A673 (cell line): ENCODE measurements around the gene PLD2. TPM values are rescaled to one million over a fixed set of nuclear protein-coding genes. Genes with fewer than 3 reads are reported as not detected.

Experiments
- BruUV-seq: library from RNA; stranded (reverse); fragments of 400-500 nt; replicated peaks from 2 replicates; lab custom pipeline; 2021; lab: Mats Ljungman, UMichigan
- CTCF ChIA-PET: fragments of 300-600 bp; sonication (Branson Sonifier 250); formaldehyde crosslinking; loops from one replicate; lab custom pipeline; 2022; ENCODE audit warnings: antibody characterized with exemption; lab: Charles Lee
- POLR2A ChIA-PET: fragments of 300-600 bp; sonication (Branson Sonifier 250); formaldehyde crosslinking; loops from one replicate; lab custom pipeline; 2022; ENCODE audit warnings: antibody characterized with exemption; ENCODE audit not compliant: low non-redundant PET; lab: Charles Lee
- DNase-seq: peaks from one replicate; pipeline ENCODE4 v3.0.0-alpha.2; 2015; ENCODE audit warnings: low spot score
- H3K27ac ChIP-seq: fragments of 200-600 bp; sonication (generic); 2 replicates; pipeline ENCODE4 v1.5.1; 2016; ENCODE audit warnings: mixed run types, low read depth, mild to moderate bottlenecking, mixed read lengths, antibody characterized with exemption, low read length; ENCODE audit not compliant: poor library complexity, severe bottlenecking
- H3K27me3 ChIP-seq: fragments of 200-600 bp; sonication (generic); replicated peaks from 2 replicates; pipeline ENCODE4 v1.6.1; 2017; ENCODE audit warnings: mixed run types, low read depth, mild to moderate bottlenecking, mixed read lengths, antibody characterized with exemption, low read length; ENCODE audit not compliant: insufficient read depth, poor library complexity
- H3K36me3 ChIP-seq: fragments of 200-600 bp; sonication (generic); 2 replicates; pipeline ENCODE4 v1.6.1; 2016; ENCODE audit warnings: mixed run types, mild to moderate bottlenecking, mixed read lengths, antibody characterized with exemption, low read length; ENCODE audit not compliant: insufficient read depth, poor library complexity, severe bottlenecking
- H3K4me1 ChIP-seq: fragments of 200-600 bp; sonication (generic); 2 replicates; pipeline ENCODE4 v1.6.1; 2017; ENCODE audit warnings: mixed run types, mild to moderate bottlenecking, mixed read lengths, antibody characterized with exemption, low read length; ENCODE audit not compliant: insufficient read depth, poor library complexity, severe bottlenecking
- H3K4me3 ChIP-seq: fragments of 200-600 bp; sonication (generic); 2 replicates; pipeline ENCODE4 v1.5.1; 2016; ENCODE audit warnings: low read depth, mixed run types, mild to moderate bottlenecking, mixed read lengths, low read length; ENCODE audit not compliant: poor library complexity, severe bottlenecking
- H3K9me3 ChIP-seq: fragments of 200-600 bp; sonication (generic); 2 replicates; pipeline ENCODE4 v1.6.1; 2016; ENCODE audit warnings: mixed run types, low read depth, mild to moderate bottlenecking, mixed read lengths, antibody characterized with exemption, low read length; ENCODE audit not compliant: poor library complexity, severe bottlenecking
- EZH2 ChIP-seq: fragments of 200-600 bp; sonication (generic); IDR thresholded peaks from 2 replicates; pipeline ENCODE4 v1.6.1; 2017; ENCODE audit warnings: borderline replicate concordance, low read depth, mild to moderate bottlenecking, mixed read lengths, antibody characterized with exemption, low read length; ENCODE audit not compliant: poor library complexity, severe bottlenecking
- intact Hi-C: fragments of 100-400 bp; cut with micrococcal nuclease; formaldehyde crosslinking; loops from one replicate; pipeline ENCODE4 v1.10.0; 2022; ENCODE audit not compliant: unreplicated experiment
- total RNA-seq: library from RNA; stranded (reverse); gene quantifications from 2 replicates; pipeline ENCODE4 v1.2.3, GENCODE V29; 2021
- TF ChIP-seq, protein P1 (sequence below): fragments of 300-800, 200-600 bp; sonication (generic); conservative IDR thresholded peaks from 2 replicates; pipeline ENCODE4 v1.5.1; 2017; ENCODE audit warnings: low read depth, mild to moderate bottlenecking, antibody characterized with exemption, low read length, moderate library complexity, mixed read lengths

PLD2 gene
- total RNA-seq, 1 experiment from 2014 or later = 20.1 TPM

DNA sequence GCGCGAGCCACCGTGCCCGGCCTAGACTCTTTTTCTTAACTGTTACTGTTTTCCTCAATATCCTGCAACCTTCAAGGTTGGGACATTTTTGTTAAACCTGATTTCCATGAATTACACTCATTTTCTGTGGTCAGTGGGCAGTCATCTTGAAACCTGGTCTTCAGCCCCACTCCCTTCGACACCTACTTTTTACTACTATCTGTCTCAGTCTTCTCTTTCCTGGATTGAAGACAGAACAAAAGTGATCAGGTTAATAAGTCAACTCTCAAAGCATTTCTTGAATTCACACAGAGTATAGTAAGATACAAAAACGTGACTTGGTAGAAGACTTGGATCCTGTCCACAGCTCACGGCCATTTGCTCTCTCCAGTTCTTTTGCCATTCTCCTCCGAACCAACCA is 32.3 kb downstream of the PLD2 start:
- Histone ChIP-seq H3K27ac (peak overlapping the region; percentile 40), H3K4me1 (peaks cover 11% of the 10 kb centered on the region), H3K36me3 (no peaks in the 10 kb centered on the region), H3K27me3 (no peaks in the 10 kb centered on the region), H3K4me3 (no peak overlapping the region), H3K9me3 (no peaks in the 10 kb centered on the region)
- DNase-seq = no peak
- TF ChIP-seq, protein P1, sequence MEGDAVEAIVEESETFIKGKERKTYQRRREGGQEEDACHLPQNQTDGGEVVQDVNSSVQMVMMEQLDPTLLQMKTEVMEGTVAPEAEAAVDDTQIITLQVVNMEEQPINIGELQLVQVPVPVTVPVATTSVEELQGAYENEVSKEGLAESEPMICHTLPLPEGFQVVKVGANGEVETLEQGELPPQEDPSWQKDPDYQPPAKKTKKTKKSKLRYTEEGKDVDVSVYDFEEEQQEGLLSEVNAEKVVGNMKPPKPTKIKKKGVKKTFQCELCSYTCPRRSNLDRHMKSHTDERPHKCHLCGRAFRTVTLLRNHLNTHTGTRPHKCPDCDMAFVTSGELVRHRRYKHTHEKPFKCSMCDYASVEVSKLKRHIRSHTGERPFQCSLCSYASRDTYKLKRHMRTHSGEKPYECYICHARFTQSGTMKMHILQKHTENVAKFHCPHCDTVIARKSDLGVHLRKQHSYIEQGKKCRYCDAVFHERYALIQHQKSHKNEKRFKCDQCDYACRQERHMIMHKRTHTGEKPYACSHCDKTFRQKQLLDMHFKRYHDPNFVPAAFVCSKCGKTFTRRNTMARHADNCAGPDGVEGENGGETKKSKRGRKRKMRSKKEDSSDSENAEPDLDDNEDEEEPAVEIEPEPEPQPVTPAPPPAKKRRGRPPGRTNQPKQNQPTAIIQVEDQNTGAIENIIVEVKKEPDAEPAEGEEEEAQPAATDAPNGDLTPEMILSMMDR = no peak
- TF ChIP-seq EZH2 = no peak
- POLR2A ChIA-PET = no interaction called here
- no TSS peak for BruUV-seq
- CTCF ChIA-PET = no interaction called here
- intact Hi-C loops = no loop called here

DNA sequence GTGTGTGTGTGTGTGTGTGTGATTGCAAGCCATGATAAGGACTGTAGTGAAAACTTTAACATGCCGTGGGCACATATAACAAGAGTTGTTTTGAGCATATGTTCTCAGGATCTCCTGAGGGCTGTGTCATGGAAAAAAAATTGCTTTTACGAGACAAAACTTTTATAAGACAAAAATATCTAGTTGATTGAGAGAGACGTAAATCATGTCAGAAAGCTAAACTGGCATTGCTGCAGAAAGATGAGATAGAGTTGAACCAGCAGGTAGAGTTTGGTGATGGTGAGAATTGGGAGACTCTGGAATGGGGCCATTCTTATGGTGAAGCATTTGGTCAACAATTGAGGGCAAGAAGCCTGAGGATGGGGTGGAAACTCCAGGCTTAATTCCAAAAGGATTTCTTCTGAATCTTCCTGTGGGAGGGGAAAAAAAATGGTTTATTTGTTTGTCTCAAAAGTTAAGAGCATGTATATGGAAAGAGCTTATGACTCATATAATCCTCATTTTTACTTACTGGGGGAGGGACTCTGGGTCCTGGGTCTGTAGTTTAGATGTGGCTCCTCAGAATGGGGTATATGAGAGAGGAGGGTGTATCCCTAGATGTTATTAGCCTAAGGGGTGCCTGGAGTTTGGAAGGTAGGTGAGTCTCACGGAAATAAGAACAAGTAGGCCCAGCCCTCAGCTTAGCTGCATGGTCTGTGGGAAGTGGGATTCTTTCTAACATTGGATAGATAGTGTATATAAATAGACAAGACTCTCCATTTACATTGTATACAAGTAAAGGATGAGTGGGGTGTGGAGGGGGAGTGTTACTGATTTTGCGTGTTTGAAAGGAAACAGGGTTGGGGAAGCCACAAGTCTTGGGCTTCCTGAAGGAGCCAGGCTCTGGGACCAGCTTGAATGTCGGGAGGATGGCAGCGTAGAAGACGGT is 33.3 kb downstream of the PLD2 start:
- Histone ChIP-seq H3K36me3 (no peaks in the 10 kb centered on the region), H3K27me3 (no peaks in the 10 kb centered on the region), H3K9me3 (no peaks in the 10 kb centered on the region), H3K4me1 (peaks cover 11% of the 10 kb centered on the region), H3K27ac (peak overlapping the region; percentile 40), H3K4me3 (no peak overlapping the region)
- intact Hi-C loops = no loop called here
- CTCF ChIA-PET = interaction anchor here (0.6 kb wide), 1 partner anchor 41 kb away, joined by 3 read pairs; no protein-coding TSS in a partner anchor
- TF ChIP-seq, protein P1 = no peak
- no peak for TF ChIP-seq EZH2
- POLR2A ChIA-PET = no interaction called here
- no TSS peak for BruUV-seq
- no peak for DNase-seq

DNA sequence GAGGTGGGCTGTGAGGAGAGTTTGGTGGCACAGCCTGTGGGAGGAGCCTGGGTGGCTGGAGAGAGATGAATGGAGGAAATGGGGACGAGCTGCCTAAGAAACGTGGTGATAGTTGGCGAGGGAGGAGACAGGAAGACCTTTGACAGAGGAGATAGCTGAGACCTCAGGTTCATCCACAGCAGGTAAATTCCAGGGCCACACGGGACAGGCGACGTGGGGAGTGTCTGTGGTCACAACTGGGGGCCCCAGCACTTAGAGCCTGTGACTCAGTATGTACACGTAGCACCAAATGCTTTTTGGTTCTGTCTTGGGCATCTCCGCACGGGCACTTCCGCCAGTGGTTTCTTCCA is 33.9 kb downstream of the PLD2 start:
- CTCF ChIA-PET = no interaction called here
- intact Hi-C loops = no loop called here
- POLR2A ChIA-PET = no interaction called here

More for the DNA sequence above, 33.9 kb downstream of the PLD2 start:
- no peak for TF ChIP-seq EZH2
- TF ChIP-seq, protein P1 = no peak
- no TSS peak for BruUV-seq
- H3K27me3 ChIP-seq = no peaks in the 10 kb centered on the region
- no peaks in the 10 kb centered on the region for H3K36me3 ChIP-seq
- H3K27ac ChIP-seq = no peak overlapping the region
- H3K4me3 ChIP-seq = no peak overlapping the region
- no peaks in the 10 kb centered on the region for H3K9me3 ChIP-seq
- no peak for DNase-seq
- peaks cover 11% of the 10 kb centered on the region for H3K4me1 ChIP-seq
